VCaP (cell line): Measurements from ENCODE around the gene MYO1D.

Source experiments
- H3K27ac ChIP-seq: fragments of 450-650 bp; 2 replicates; pipeline ENCODE4 v1.5.1; 2017
- TF ChIP-seq, protein P1 (sequence below): fragments of 450-650 bp; conservative IDR thresholded peaks from 2 replicates; pipeline ENCODE4 v1.5.1; 2017; ENCODE audit warnings: mild to moderate bottlenecking, moderate library complexity

The MYO1D gene

DNA sequence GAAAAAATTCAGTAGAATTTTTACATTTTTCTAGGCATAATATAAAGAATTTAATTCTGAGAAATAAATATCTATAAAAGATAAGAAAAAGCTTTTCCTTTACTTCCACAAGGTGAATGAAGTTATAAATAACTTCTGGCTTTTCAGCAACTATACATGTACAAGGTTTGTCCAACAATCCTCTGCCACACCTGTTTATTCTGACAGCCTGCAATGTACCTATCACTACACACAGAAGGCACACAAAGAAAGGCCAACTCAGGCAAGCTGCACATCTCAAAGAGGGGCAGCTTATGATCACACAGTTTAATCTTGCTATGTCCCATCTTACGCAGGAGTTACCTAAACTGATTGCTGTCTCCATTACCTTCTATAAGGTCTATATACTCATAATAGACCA lies 120.2 kb downstream of the MYO1D start:
- H3K27ac ChIP-seq, result no peak overlapping the region
- TF ChIP-seq, protein P1, sequence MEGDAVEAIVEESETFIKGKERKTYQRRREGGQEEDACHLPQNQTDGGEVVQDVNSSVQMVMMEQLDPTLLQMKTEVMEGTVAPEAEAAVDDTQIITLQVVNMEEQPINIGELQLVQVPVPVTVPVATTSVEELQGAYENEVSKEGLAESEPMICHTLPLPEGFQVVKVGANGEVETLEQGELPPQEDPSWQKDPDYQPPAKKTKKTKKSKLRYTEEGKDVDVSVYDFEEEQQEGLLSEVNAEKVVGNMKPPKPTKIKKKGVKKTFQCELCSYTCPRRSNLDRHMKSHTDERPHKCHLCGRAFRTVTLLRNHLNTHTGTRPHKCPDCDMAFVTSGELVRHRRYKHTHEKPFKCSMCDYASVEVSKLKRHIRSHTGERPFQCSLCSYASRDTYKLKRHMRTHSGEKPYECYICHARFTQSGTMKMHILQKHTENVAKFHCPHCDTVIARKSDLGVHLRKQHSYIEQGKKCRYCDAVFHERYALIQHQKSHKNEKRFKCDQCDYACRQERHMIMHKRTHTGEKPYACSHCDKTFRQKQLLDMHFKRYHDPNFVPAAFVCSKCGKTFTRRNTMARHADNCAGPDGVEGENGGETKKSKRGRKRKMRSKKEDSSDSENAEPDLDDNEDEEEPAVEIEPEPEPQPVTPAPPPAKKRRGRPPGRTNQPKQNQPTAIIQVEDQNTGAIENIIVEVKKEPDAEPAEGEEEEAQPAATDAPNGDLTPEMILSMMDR, result no peak

DNA sequence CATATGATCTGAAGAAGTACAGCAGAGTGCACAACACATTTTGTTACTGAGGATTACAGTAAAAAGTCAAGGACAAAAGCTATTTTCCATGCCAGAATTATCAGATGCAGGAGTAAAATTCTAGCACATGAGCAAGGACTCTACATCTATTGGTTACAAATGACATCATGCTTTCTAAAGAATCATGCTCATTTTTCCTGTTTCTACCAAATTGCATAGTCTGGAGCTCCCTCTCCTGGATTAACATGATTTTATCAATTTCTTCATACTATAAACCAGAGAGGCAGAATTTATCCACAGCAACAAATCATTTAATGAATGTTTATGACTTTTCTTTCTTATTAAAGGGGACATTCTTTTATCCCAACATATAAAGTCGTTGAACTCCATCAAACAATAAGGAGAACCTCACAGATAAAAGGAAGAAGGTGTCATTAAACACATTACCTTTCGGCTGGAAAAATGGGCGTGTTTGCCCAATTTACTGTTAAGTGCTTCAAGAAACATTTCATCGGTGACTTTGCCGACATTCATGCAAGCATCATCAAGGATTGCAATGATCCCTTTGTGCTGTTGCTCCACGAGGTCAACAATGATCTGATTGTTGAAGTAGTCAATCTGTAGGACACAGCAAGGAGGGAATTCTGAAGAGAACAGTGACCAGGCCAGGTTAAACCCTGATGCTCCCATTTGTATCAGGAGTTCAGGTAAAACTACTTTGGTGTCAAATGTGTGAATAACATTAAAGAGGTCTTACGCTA lies 121.7 kb downstream of the MYO1D start:
- TF ChIP-seq, protein P1, result peak; percentile 86

DNA sequence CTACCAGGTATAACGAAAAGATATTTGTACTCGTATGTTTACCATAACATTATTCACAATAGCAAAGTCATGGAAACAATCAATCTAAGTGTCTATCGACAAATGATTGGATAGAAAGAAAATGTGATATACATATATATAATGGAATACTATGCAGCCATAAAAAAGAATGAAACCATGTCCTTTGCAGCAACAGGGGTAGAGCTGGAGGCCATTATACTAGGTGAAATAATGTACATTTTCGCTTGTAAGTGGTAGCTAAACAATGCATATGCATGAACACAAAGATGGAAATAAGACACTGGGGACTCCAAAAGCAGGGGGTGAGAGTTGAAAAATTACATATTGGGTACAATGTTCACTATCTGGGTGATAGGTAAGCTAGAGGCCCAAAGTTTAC lies 124.0 kb downstream of the MYO1D start:
- H3K27ac ChIP-seq, result no peak overlapping the region
- TF ChIP-seq, protein P1, result no peak

More for the DNA sequence above, 121.7 kb downstream of the MYO1D start:
- H3K27ac ChIP-seq, result peak overlapping the region; percentile 37

DNA sequence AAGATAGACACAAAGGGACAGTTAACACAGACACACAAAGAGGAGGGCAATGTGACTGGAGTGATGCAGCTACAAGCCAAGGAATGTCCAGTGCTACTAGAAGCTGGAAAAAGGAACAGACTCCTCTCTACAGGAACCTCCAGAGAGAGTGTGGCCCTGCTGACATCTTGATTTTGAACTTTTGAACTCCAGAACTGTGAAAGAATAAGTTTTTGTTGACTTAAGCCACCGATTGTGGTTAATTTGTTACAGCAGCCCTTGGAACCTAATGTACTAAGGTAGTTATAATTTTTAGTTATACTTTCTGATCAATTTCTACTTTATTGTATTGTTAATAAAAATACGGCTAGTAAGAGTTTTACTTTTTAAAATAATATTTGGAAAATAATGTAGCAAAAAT lies 129.1 kb downstream of the MYO1D start:
- TF ChIP-seq, protein P1, result no peak
- H3K27ac ChIP-seq, result no peak overlapping the region; the same call in 1 of the 2 replicates

DNA sequence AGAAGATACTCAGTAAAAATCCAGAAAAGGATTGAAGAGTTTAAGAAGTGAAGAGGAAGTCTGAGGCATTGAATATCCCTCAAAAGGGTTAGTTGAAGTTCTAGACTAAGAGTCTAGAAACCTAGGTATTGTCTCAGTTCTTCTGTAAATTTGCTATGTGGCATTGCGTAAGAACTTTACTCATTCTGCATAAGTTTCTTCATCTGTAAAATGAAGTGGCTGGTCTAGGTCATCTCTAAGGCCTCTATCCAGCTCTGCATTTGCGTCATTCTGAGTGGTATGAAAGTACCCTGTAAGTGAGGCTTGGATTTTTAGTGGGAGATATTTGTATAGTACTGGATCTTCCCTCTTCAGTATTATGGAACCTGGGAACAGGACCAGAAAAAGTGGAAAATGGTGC lies 130.2 kb downstream of the MYO1D start:
- TF ChIP-seq, protein P1, result no peak
- no peak overlapping the region for H3K27ac ChIP-seq

DNA sequence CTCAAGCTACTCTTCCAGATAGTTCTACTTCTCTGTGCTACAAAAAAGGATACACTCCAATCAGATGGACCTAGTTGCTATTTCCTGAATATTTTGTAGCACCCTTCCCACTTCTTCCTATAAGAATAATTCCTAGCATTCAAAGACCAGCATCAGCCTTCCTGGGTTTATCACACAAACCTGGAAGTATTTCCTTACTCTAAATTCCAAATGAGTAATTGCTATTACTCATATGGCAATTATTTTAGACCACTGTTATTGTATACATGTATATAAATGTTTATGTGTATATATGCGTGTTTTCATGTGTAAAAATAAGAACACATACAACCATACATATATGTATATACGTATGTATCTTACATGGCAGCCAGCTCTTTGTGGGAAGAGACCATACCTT lies 130.6 kb downstream of the MYO1D start:
- no peak overlapping the region for H3K27ac ChIP-seq
- TF ChIP-seq, protein P1, result no peak

DNA sequence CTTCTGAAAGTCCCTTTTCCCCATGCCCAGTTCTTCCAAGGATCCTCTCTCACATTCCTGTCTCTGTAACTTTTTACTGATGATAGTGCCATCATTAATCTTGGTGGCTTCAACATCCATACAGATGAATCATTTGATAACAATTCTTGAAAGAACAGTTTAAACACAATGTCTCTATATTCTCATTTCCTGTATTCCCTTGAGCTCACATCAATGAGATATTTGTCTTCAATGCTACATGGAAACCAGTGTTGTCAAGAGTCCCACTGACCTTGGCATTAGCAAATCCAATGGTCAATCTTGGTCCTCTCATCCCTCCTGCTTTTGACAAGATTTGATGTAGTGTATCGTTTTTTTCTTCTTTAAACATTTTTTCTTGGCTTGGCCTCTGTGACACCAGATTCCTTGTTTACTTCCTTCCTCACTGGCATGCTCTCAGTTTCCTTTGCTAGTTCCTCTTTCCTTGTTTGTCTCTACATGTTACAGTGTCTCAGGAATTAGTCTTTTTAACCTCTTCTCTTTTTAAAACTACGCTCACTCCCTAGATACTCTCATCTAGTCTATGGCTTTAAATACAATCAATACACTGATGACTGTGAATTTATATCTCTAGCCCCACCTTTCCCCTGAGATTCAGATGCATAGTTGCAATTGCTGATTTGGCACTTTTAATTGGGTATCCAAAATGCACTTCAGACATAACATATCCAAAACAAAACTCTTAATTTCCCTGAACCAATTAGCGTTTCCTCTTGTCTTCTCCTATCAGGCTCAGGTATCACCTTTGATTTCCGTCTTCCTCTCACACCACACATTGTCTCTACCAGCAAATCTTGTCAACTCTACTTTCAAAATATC lies 134.0 kb downstream of the MYO1D start:
- peak overlapping the region; percentile 40 for H3K27ac ChIP-seq
- TF ChIP-seq, protein P1, result no peak
